Tibial nerve (tissue), 4 donors: ENCODE results near the gene KRT13. TPM values are rescaled to one million over a fixed set of nuclear protein-coding genes. Genes with fewer than 3 reads are reported as not detected.

Source experiments
- DNase-seq, 2 donors: peaks; one replicate each; pipeline ENCODE4 v3.0.0-alpha.2; 2019; ENCODE audit warnings: low spot score in 2 of 2
- H3K27ac ChIP-seq, 4 donors: fragments of 200-600 bp; sonication (generic) in 3 of 4; one replicate each; pipeline ENCODE4 v1.5.1; 2017 to 2019; ENCODE audit warnings: mild to moderate bottlenecking in 1 of 4
- H3K27me3 ChIP-seq, 2 donors: fragments of 200-600 bp; sonication (generic) in 1 of 2; one replicate each; pipeline versions ENCODE4 v1.5.1 to v1.6.0; 2017 to 2019
- H3K36me3 ChIP-seq, 3 donors: fragments of 200-600 bp; sonication (generic); one replicate each; pipeline ENCODE4 v1.5.1; 2018 to 2019
- H3K4me1 ChIP-seq, 4 donors: fragments of 200-600 bp; sonication (generic) in 3 of 4; one replicate each; pipeline ENCODE4 v1.5.1; 2017 to 2019
- H3K4me3 ChIP-seq, 4 donors: fragments of 200-600 bp; sonication (generic) in 3 of 4; one replicate each; pipeline ENCODE4 v1.5.1; 2017 to 2019; ENCODE audit warnings: mild to moderate bottlenecking in 1 of 4, moderate library complexity in 1 of 4
- H3K9me3 ChIP-seq, 4 donors: fragments of 200-600 bp; sonication (generic) in 3 of 4; one replicate each; pipeline ENCODE4 v1.5.1; 2017 to 2019
- EP300 ChIP-seq, 2 donors: sonication (generic); formaldehyde crosslinking; IDR thresholded peaks; one replicate each; pipeline ENCODE4 v1.6.1; 2017; ENCODE audit warnings: antibody characterized with exemption in 2 of 2, mild to moderate bottlenecking in 1 of 2
- POLR2A ChIP-seq, 2 donors: fragments of 450-650 bp; IDR thresholded peaks; one replicate each; pipeline ENCODE4 v1.6.1; 2017; ENCODE audit warnings: antibody characterized with exemption in 2 of 2, mild to moderate bottlenecking in 2 of 2, moderate library complexity in 2 of 2
- WGBS, 2 donors: methylation state at CpG; one replicate each; pipeline ENCODE4 v1.1.5; 2018; 5-methylcytosine and 5-hydroxymethylcytosine counted together
- total RNA-seq, 4 donors: library from RNA; depleted of rRNA; stranded (reverse); fragments of >200 nt; gene quantifications; one replicate each; pipeline ENCODE4 v1.1.0, GENCODE V29; 2016
- TF ChIP-seq, protein P1 (sequence below), 5 experiments: fragments of 200-600 bp in 3 of 5; fragments of 450-650 bp in 2 of 5; sonication (generic) in 3 of 5; IDR thresholded peaks; one replicate each; pipeline ENCODE4 v1.5.1; 2016 to 2019; ENCODE audit warnings: antibody characterized with exemption in 5 of 5, mild to moderate bottlenecking in 3 of 5, moderate library complexity in 2 of 5

KRT13 gene
- total RNA-seq, 4 donors from 2014 or later, result 0.42 TPM; not detected in 3

DNA sequence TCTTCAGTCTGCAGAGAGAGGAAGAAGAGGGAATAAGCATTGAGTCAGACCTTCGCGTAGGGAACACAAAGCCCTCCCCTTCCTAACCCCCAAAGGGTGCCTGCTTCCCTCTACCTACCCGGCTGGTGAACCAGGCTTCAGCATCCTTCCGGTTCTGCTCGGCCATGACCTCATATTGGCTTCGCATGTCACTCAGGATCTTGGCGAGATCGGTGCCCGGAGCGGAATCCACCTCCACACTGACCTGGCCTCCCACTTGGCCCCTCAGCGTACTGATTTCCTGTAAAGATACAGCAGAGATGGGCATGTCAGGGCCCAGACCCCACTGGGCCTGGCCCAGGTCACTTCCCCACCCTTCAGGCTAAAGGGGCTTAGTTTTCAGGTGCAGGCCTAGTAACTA, 18.8 kb upstream of the KRT13 start:
- peaks cover 0 to 30% of the 10 kb centered on the region in 2 donors for H3K27me3 ChIP-seq
- TF ChIP-seq, protein P1, sequence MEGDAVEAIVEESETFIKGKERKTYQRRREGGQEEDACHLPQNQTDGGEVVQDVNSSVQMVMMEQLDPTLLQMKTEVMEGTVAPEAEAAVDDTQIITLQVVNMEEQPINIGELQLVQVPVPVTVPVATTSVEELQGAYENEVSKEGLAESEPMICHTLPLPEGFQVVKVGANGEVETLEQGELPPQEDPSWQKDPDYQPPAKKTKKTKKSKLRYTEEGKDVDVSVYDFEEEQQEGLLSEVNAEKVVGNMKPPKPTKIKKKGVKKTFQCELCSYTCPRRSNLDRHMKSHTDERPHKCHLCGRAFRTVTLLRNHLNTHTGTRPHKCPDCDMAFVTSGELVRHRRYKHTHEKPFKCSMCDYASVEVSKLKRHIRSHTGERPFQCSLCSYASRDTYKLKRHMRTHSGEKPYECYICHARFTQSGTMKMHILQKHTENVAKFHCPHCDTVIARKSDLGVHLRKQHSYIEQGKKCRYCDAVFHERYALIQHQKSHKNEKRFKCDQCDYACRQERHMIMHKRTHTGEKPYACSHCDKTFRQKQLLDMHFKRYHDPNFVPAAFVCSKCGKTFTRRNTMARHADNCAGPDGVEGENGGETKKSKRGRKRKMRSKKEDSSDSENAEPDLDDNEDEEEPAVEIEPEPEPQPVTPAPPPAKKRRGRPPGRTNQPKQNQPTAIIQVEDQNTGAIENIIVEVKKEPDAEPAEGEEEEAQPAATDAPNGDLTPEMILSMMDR (IDR thresholded peaks at IDR 0.05), result no peak
- TF ChIP-seq EP300 (IDR thresholded peaks at IDR 0.05), result no peak
- H3K36me3 ChIP-seq, result no peaks in the 10 kb centered on the region
- H3K9me3 ChIP-seq, result no peaks in the 10 kb centered on the region
- WGBS, 2 donors, result 94 to 95% methylated on average over 11 of the region's 11 CpGs
- H3K4me1 ChIP-seq, result peaks cover 0 to 32% (median 4%) of the 10 kb centered on the region in 4 donors
- DNase-seq, result no peak
- peak overlapping the region in 1 of 4 donors; percentile 26 for H3K27ac ChIP-seq
- peak overlapping the region in 1 of 4 donors; percentile 50 for H3K4me3 ChIP-seq

DNA sequence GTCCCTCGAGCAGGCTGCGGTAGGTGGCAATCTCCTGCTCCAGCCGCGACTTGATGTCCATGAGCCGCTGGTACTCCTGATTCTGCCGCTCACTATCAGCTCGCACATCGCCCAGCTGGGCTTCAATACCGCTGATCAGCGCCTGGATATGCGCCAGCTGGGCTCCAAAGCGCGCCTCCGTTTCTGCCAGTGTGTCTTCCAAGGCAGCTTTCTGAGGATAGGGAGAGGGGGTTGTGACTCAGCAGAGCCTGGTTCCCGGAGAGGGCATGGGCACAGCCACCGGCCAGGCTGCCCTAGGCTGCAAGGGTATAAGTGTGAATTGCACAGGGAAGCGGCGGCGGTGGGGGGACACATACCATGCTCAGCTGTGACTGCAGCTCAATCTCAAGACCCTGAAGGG, 18.4 kb upstream of the KRT13 start:
- H3K4me3 ChIP-seq, result peak overlapping the region in 1 of 4 donors; percentile 50
- TF ChIP-seq POLR2A (IDR thresholded peaks at IDR 0.05) (no peak), EP300 (IDR thresholded peaks at IDR 0.05) (no peak)
- TF ChIP-seq, protein P1 (IDR thresholded peaks at IDR 0.05), result no peak
- peak overlapping the region in 1 of 4 donors; percentile 26 for H3K27ac ChIP-seq
- no peaks in the 10 kb centered on the region for H3K9me3 ChIP-seq
- peaks cover 0 to 25% of the 10 kb centered on the region in 2 donors for H3K27me3 ChIP-seq
- 78 to 82% methylated on average over 19 of the region's 19 CpGs for WGBS, 2 donors
- DNase-seq, result no peak
- peaks cover 0 to 32% (median 4%) of the 10 kb centered on the region in 4 donors for H3K4me1 ChIP-seq
- no peaks in the 10 kb centered on the region for H3K36me3 ChIP-seq

DNA sequence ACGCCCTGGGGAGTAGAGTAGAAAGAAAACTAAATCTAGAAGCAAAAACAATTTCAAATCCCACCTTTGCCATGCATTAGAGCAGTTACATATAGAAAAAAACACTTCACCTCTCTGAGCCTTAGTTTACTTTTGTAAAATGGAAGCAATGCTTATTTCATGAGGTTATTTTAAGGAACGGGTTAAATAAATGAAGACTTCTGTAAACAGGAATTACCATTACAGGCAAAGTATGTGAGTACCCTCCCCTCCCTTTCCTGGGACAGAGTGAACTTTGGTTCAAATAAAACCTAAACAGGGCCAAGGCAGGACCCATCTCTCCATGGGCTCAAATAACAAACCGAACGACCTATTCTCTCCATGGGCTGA, 17.8 kb upstream of the KRT13 start:
- no peak for DNase-seq
- H3K36me3 ChIP-seq, result no peaks in the 10 kb centered on the region
- WGBS, 2 donors, result 58 to 64% methylated on average over 4 of the region's 4 CpGs
- H3K27me3 ChIP-seq, result peaks cover 0 to 19% of the 10 kb centered on the region in 2 donors
- peaks cover 0 to 27% (median 4%) of the 10 kb centered on the region in 4 donors for H3K4me1 ChIP-seq
- TF ChIP-seq, protein P1 (IDR thresholded peaks at IDR 0.05), result no peak
- TF ChIP-seq POLR2A (IDR thresholded peaks at IDR 0.05), result no peak
- no peak for TF ChIP-seq EP300 (IDR thresholded peaks at IDR 0.05)
- H3K4me3 ChIP-seq, result peak overlapping the region in 1 of 4 donors; percentile 50
- no peak overlapping the region for H3K27ac ChIP-seq
- H3K9me3 ChIP-seq, result no peaks in the 10 kb centered on the region

DNA sequence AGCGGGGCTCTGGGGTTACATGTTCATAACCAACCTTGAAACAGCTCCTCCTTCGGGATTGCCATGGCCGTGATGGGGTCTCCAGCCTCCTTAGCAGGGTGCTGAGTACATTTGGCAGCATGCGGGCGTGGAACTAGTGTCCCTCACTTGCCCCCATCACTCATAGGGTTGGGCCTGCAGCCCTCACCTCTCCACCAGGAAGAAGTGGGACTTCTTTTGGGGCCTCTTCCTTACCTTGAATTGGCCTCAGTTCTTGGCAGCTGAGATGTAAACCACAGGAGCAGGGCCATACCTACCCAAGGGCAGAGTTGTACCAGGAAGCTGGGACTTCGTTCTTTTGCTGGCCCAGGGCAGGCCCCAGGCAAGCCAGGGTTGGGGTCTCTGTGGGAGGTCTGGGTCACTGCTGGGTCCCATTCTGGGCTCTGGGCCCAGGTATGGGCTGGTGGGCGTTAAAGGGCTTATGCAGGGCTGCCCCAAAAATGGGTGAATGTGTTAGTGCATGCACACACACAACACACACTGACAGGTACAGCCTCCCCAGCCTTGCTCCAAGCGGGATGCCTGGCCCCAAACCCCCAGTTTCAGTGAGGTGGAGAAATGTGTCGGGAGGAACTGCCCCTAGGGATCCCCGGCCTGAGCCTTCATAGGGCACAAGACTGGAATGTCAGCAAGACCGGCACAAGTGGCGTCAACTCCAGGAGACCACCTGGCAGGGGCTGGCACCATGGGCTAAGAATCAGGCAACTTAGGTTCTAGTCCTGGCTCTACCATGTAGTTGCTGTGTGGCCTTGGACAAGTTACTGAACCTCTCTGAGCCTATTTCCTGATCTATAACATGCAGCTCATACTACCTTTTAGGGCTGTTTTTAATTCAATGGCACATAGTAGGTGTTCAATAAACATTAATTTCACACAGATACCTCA, 17.2 kb upstream of the KRT13 start:
- peaks cover 0 to 13% of the 10 kb centered on the region in 2 donors for H3K27me3 ChIP-seq
- 78 to 81% methylated on average over 10 to 11 of the region's 12 CpGs for WGBS, 2 donors
- TF ChIP-seq, protein P1 (IDR thresholded peaks at IDR 0.05), result no peak
- TF ChIP-seq POLR2A (IDR thresholded peaks at IDR 0.05) (no peak), EP300 (IDR thresholded peaks at IDR 0.05) (no peak)
- H3K4me3 ChIP-seq, result no peak overlapping the region
- no peaks in the 10 kb centered on the region for H3K9me3 ChIP-seq
- no peaks in the 10 kb centered on the region for H3K36me3 ChIP-seq
- peak overlapping the region in 1 of 4 donors; percentile 52 for H3K27ac ChIP-seq
- no peak for DNase-seq
- H3K4me1 ChIP-seq, result peaks cover 0 to 21% (median under 1%) of the 10 kb centered on the region in 4 donors
